VCaP (cell line): Measurements from ENCODE around the gene FPR3.

Experiments used
- H3K27ac ChIP-seq: fragments of 450-650 bp; 2 replicates; pipeline ENCODE4 v1.5.1; 2017
- TF ChIP-seq, protein P1 (sequence below): fragments of 450-650 bp; conservative IDR thresholded peaks from 2 replicates; pipeline ENCODE4 v1.5.1; 2017; ENCODE audit warnings: mild to moderate bottlenecking, moderate library complexity

The FPR3 gene

DNA sequence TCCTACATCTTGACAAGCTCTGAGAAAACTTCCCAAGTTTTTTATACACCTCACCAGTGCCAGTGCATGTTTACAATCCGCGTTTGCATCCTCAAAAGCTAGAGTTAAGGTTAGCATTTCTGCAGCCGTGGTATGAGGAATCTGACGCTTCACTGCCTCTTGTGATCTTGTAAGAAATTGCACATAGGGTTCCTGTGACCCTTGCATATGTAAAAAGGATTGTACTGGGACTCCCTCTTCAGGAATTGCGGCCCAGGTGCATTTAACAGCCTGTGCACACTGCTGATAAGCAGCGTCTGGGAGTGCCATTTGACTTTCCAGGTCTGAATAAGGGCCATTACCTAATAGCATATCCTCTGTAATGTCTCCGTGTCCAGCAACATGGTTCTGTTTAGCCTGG is 15.3 kb downstream of the FPR3 start:
- TF ChIP-seq, protein P1, sequence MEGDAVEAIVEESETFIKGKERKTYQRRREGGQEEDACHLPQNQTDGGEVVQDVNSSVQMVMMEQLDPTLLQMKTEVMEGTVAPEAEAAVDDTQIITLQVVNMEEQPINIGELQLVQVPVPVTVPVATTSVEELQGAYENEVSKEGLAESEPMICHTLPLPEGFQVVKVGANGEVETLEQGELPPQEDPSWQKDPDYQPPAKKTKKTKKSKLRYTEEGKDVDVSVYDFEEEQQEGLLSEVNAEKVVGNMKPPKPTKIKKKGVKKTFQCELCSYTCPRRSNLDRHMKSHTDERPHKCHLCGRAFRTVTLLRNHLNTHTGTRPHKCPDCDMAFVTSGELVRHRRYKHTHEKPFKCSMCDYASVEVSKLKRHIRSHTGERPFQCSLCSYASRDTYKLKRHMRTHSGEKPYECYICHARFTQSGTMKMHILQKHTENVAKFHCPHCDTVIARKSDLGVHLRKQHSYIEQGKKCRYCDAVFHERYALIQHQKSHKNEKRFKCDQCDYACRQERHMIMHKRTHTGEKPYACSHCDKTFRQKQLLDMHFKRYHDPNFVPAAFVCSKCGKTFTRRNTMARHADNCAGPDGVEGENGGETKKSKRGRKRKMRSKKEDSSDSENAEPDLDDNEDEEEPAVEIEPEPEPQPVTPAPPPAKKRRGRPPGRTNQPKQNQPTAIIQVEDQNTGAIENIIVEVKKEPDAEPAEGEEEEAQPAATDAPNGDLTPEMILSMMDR: peak; percentile 69
- H3K27ac ChIP-seq: peak overlapping the region; percentile 72; the same call in 1 of the 2 replicates

DNA sequence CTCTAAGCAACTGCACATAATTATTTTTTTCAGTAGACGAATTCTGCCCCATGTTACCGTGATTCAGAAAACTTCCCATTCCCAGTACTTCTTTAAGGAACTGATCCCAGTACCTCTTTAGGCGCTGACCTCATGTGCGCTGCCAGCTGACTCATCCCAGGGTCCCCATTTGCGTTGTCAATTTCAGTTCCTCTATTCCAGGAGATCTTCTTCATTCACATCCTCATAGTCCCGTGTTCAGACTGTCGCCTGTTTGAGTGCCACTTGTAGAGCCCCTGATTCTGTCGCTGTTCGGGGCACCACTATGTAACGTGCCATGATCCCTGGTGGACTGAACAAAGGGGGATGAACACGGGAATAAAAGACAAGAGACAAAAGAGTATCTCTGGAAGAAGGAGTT is 16.4 kb downstream of the FPR3 start:
- H3K27ac ChIP-seq: no peak overlapping the region
- TF ChIP-seq, protein P1: no peak

DNA sequence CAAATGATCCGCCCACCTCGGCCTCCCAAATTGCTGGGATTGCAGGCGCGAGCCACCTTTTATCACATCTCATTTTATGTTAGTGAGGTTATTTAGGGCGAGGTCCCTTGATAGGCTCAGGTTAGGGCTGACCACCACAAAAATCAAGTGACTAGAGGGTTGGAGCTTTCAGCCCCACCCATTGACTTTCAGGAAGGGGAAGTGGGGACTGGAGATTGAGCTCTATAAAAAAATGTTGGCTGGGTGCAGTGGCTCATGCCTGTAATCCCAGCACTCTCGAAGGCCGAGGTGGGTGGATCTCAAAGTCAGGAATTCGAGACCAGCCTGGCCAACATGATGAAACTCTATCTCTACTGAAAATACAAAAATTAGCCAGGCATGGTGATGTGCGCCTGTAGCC is 20.1 kb downstream of the FPR3 start:
- no peak overlapping the region for H3K27ac ChIP-seq
- TF ChIP-seq, protein P1: no peak

DNA sequence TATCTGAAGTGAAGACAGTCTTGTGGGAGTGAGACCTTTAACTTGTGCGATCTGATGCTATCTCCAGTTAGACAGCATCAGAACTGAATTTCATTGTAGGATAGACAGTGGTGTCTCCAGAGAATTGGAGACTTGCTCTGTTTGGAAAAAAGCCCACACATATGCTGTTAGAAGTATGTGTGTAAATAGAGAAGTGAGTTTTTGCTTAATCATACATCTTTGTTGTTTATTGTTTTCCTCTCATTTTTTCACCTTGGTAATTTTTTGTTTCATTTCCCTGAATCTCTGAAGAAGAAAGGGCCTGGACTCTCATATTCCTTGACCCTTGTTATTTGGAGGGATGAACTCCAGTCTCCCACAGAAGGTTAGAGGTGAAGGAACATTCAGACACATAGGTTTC is 21.8 kb downstream of the FPR3 start:
- H3K27ac ChIP-seq: no peak overlapping the region
- TF ChIP-seq, protein P1: no peak

DNA sequence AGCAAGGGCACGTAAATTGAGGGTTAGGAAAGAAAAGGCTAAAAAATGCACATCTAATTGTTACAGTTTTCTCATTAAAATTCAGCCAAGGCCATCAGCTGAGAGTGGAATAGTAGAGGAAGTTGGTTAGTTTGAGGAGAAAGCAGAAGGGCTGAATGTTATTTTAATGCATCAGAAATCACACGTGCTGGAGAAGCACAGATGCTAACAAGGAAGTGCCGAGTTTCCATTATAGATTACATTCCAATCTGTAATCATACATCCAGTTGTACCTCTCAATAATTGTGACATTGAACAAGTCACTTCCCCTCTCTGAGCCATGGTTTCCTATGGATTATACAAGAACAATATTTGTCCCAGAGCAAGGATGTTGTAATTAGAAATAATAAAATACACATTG is 25.1 kb downstream of the FPR3 start:
- H3K27ac ChIP-seq: no peak overlapping the region
- TF ChIP-seq, protein P1: no peak

DNA sequence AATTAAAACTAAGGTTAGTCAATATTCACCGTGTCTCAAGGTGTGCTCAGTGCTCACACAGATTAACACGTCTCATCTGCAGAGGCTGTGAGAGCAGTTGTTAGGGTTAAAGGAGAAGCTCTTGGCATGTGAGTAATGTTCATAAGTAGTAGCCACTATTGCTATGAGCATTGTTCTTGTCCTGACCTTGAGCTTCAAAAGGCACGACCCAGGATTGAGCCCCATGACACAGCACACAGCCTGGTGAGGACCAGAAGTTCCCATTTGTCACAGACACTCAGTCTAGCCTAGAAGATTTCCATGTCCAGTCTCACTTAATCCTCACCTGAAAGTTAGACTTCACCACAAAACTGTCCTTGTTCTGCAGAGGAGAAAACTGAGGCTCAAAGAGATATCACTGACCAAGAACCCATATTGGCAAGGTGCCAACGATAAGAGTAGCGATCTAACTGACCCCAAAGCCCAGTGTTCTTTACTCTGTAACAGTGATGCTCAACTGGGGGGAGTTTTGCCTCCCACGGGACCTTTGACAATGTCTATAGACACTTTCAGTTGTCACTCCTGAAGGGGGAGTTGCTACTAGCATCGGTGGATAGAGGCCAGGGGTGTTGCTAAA is 26.0 kb downstream of the FPR3 start:
- H3K27ac ChIP-seq: no peak overlapping the region
- TF ChIP-seq, protein P1: no peak

DNA sequence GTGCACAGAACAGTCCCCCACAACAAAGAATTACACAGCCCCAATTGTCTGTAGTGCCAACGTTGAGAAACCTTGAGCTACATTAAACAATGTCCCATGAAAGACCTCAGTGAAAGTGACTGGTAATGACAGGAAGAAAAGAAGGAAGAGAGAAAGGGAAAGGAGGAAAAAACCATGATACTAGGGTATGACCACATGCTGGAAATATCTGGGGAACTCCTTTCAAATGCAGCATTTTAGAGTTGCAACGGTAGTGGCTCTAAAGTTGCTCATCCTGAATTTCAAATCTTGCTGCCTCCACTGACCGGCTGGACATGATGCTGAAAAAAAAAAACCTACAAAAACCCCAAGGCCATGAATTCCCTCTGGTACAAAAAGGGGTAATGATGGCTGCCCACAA is 26.5 kb downstream of the FPR3 start:
- TF ChIP-seq, protein P1: no peak
- H3K27ac ChIP-seq: no peak overlapping the region

DNA sequence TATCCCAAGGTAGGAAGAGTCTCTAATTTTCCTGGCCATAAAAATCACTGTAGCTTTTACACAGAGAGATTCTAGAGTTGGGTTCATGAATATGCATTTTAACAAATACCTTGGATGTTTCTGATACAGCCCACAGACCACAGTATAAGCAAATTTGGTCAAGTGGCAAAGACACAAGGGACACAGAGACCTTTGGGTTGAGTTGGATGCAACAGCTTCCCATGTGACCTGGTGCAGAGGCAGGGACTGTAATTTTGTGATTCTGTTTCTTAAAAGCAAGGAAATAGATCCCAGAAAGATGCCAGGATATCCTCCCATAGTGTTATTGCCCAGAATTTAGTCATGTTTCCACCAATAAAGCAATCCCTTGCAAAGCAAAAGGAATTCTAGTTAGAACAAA is 27.0 kb downstream of the FPR3 start:
- H3K27ac ChIP-seq: no peak overlapping the region
- TF ChIP-seq, protein P1: no peak
